GM21390 (cell line): ENCODE results near the gene LTV1.

Source experiments
- ATAC-seq: cut with Tn5 transposase; IDR thresholded peaks from one replicate; pipeline ENCODE4 v1.9.1; 2021; ENCODE audit not compliant: unreplicated experiment

Gene LTV1

GRCh38 chr6:143882401-143882930 is 39.3 kb downstream of the LTV1 start:
- no peak for ATAC-seq

GRCh38 chr6:143884216-143884900 is 41.2 kb downstream of the LTV1 start:
- ATAC-seq = no peak

GRCh38 chr6:143885116-143885515 is 42.0 kb downstream of the LTV1 start:
- ATAC-seq = no peak

- no peak for ATAC-seq
Observed at GRCh38 chr6:143894655-143895054, 51.5 kb downstream of the LTV1 start.

- no peak for ATAC-seq
Observed at GRCh38 chr6:143896126-143896860, 53.2 kb downstream of the LTV1 start.

GRCh38 chr6:143900358-143900757 is 57.2 kb downstream of the LTV1 start:
- ATAC-seq = no peak

GRCh38 chr6:143901885-143902750 is 59.0 kb downstream of the LTV1 start:
- peak; percentile 96 for ATAC-seq

- ATAC-seq = no peak
Observed at GRCh38 chr6:143902827-143903226, 59.7 kb downstream of the LTV1 start.

- ATAC-seq = no peak
Observed at GRCh38 chr6:143911028-143911427, 67.9 kb downstream of the LTV1 start.

- ATAC-seq = no peak
Observed at GRCh38 chr6:143912671-143913070, 69.5 kb downstream of the LTV1 start.
